B cell (primary cell): ENCODE measurements around the gene FBLN5. TPM values are rescaled to one million over a fixed set of nuclear protein-coding genes. Genes with fewer than 3 reads are reported as not detected.

Source experiments
- ATAC-seq: fragments of 200-7000 bp; cut with Tn5 transposase; one replicate; pipeline ENCODE4 v1.10.0; 2021; ENCODE audit warnings: low read depth, mild to moderate bottlenecking, moderate number of reproducible peaks, moderate library complexity
- CTCF ChIA-PET: fragments of 350-600 bp; sonication (Branson Sonifier 250); formaldehyde crosslinking; loops from one replicate; lab custom pipeline; 2021; ENCODE audit warnings: antibody characterized with exemption, inconsistent platforms; lab: Charles Lee
- POLR2A ChIA-PET: fragments of 350-600 bp; sonication (Branson Sonifier 250); formaldehyde crosslinking; loops from one replicate; lab custom pipeline; 2021; ENCODE audit warnings: antibody characterized with exemption; lab: Charles Lee
- DNase-seq: peaks from one replicate; pipeline ENCODE4 v3.0.0; 2013
- H2AFZ ChIP-seq: 2 replicates; pipeline ENCODE4 v1.6.1; 2012; ENCODE audit warnings: mild to moderate bottlenecking, low read depth, low read length; ENCODE audit not compliant: insufficient read depth, poor library complexity, severe bottlenecking
- H3K27ac ChIP-seq, 2 donors: 1 replicate in 1 of 2; 2 replicates in 1 of 2; pipeline ENCODE4 v1.5.1; 2012 to 2013; ENCODE audit warnings: low read length in 2 of 2, mild to moderate bottlenecking in 2 of 2, moderate library complexity in 1 of 2
- H3K27me3 ChIP-seq, 4 experiments: fragments of 200-600 bp in 1 of 4; sonication (generic) in 1 of 4; replicated peaks in 1 of 4; 1 replicate in 2 of 4; 2 replicates in 2 of 4; pipeline versions ENCODE4 v1.6.1 to v1.7.0; 2013 to 2016; ENCODE audit warnings: low read length in 3 of 4, mild to moderate bottlenecking in 2 of 4, mixed read lengths in 1 of 4, moderate library complexity in 1 of 4; ENCODE audit not compliant: insufficient read depth in 4 of 4, control insufficient read depth in 3 of 4; ENCODE audit errors: control extremely low read depth in 1 of 4
- H3K36me3 ChIP-seq, 2 experiments: replicated peaks in 1 of 2; 1 replicate in 1 of 2; 2 replicates in 1 of 2; pipeline versions ENCODE4 v1.6.1 to v1.7.1; 2013; ENCODE audit warnings: low read length in 1 of 2; ENCODE audit not compliant: insufficient read depth in 2 of 2, control insufficient read depth in 1 of 2; ENCODE audit errors: control extremely low read depth in 1 of 2, extremely low read depth in 1 of 2
- H3K4me1 ChIP-seq, 2 donors: fragments of 200-600 bp in 1 of 2; sonication (generic) in 1 of 2; 1 replicate in 1 of 2; 2 replicates in 1 of 2; pipeline versions ENCODE4 v1.5.1 to v1.6.1; 2013 to 2017; ENCODE audit warnings: low read length in 2 of 2; ENCODE audit not compliant: control insufficient read depth in 2 of 2, insufficient read depth in 2 of 2
- H3K4me2 ChIP-seq: replicated peaks from 2 replicates; pipeline ENCODE3; 2012; ENCODE audit warnings: mild to moderate bottlenecking, low read depth, low read length; ENCODE audit not compliant: poor library complexity, severe bottlenecking
- H3K4me3 ChIP-seq, 5 experiments: fragments of 200-600 bp in 1 of 5; sonication (generic) in 1 of 5; 1 replicate in 3 of 5; 2 replicates in 2 of 5; pipeline versions ENCODE4 v1.5.1 to v1.7.0; 2011 to 2016; ENCODE audit warnings: low read length in 4 of 5, mild to moderate bottlenecking in 4 of 5, low read depth in 2 of 5, control low read depth in 1 of 5, moderate library complexity in 1 of 5; ENCODE audit not compliant: insufficient read depth in 1 of 5; ENCODE audit errors: control extremely low read depth in 1 of 5, extremely low read depth in 1 of 5
- H3K79me2 ChIP-seq: fragments of 200-600 bp; sonication (generic); one replicate; pipeline ENCODE4 v1.6.0; 2016; ENCODE audit warnings: low read length; ENCODE audit not compliant: control insufficient read depth, insufficient read depth
- H3K9ac ChIP-seq: fragments of 200-600 bp; sonication (generic); 2 replicates; pipeline ENCODE4 v1.6.1; 2017; ENCODE audit warnings: mild to moderate bottlenecking, low read length, moderate library complexity
- H3K9me3 ChIP-seq, 3 donors: one replicate each; pipeline versions ENCODE4 v1.6.1 to v1.7.1; 2013; ENCODE audit warnings: low read length in 2 of 3; ENCODE audit not compliant: control insufficient read depth in 2 of 3, insufficient read depth in 1 of 3; ENCODE audit errors: control extremely low read depth in 1 of 3
- H4K20me1 ChIP-seq: 2 replicates; pipeline ENCODE4 v1.6.0; 2012; ENCODE audit warnings: mild to moderate bottlenecking, low read length; ENCODE audit not compliant: insufficient read depth, control insufficient read depth, poor library complexity, severe bottlenecking
- H3K27ac Mint-ChIP-seq: one replicate; pipeline ENCODE4 v1.8.0; 2021; ENCODE audit warnings: mixed read lengths
- H3K27me3 Mint-ChIP-seq: one replicate; pipeline ENCODE4 v1.8.0; 2021; ENCODE audit warnings: mixed read lengths
- H3K4me1 Mint-ChIP-seq: one replicate; pipeline ENCODE4 v1.8.0; 2021; ENCODE audit warnings: mixed read lengths
- H3K4me3 Mint-ChIP-seq: one replicate; pipeline ENCODE4 v1.8.0; 2021; ENCODE audit warnings: mixed read lengths
- H3K9me3 Mint-ChIP-seq: one replicate; pipeline ENCODE4 v1.8.0; 2022; ENCODE audit warnings: mixed read lengths; ENCODE audit not compliant: insufficient read depth
- CTCF ChIP-seq: fragments of 200-600 bp; IDR thresholded peaks from one replicate; pipeline ENCODE4 v1.8.0; 2022; ENCODE audit warnings: antibody characterized with exemption, mild to moderate bottlenecking
- EZH2 ChIP-seq: IDR thresholded peaks from 2 replicates; pipeline ENCODE4 v1.6.1; 2012; ENCODE audit warnings: borderline replicate concordance, low read depth, mild to moderate bottlenecking, moderate library complexity, low read length; ENCODE audit not compliant: insufficient read depth, poor library complexity, severe bottlenecking
- WGBS: methylation state at CpG from one replicate; pipeline ENCODE4 v1.1.5; 2013; ENCODE audit warnings: missing lambda C conversion rate; ENCODE audit not compliant: insufficient coverage; 5-methylcytosine and 5-hydroxymethylcytosine counted together
- intact Hi-C: fragments of 100-400 bp; cut with micrococcal nuclease; formaldehyde crosslinking; loops from one replicate; pipeline ENCODE4 v1.10.0; 2022
- polyA plus RNA-seq: library from polyadenylated mRNA; depleted of rRNA; stranded (reverse); fragments of >200 nt; gene quantifications from 2 replicates; pipeline ENCODE4 v1.2.3, GENCODE V29; 2012
- total RNA-seq, 2 donors: library from RNA; stranded (reverse); fragments of 120-200 nt in 1 of 2; gene quantifications; 1 replicate in 1 of 2; 2 replicates in 1 of 2; pipeline versions ENCODE4 v1.2.3 to v1.2.4, GENCODE V29; 2013 to 2022

The FBLN5 gene
- total and polyA plus RNA-seq, 2 donors (not counting 1 experiment from before 2014, with no cell fraction given), result 0.31 to 0.37 TPM

- TF ChIP-seq CTCF (no peak), EZH2 (no peak)
- Mint-ChIP-seq H3K4me3 (no peak overlapping the region), H3K27ac (no peak overlapping the region), H3K27me3 (peaks cover 11% of the 10 kb centered on the region), H3K4me1 (no peaks in the 10 kb centered on the region), H3K9me3 (no peaks in the 10 kb centered on the region)
- no peak for ATAC-seq
- H3K4me2 ChIP-seq, result no peak overlapping the region
- no peaks in the 10 kb centered on the region for H3K27me3 ChIP-seq
- H3K36me3 ChIP-seq, result no peaks in the 10 kb centered on the region
- H3K9me3 ChIP-seq, result no peaks in the 10 kb centered on the region
- H4K20me1 ChIP-seq, result no peaks in the 10 kb centered on the region
- no peak overlapping the region for H3K9ac ChIP-seq
- H3K27ac ChIP-seq, result no peak overlapping the region
- no peak for DNase-seq
- ChIA-PET POLR2A (no interaction called here), CTCF (no interaction called here)
- WGBS, result 93% methylated on average over 3 of the region's 6 CpGs
- H3K4me1 ChIP-seq, result no peaks in the 10 kb centered on the region
- H2AFZ ChIP-seq, result no peak overlapping the region
- no peaks in the 10 kb centered on the region for H3K79me2 ChIP-seq
- intact Hi-C loops, result no loop called here
- H3K4me3 ChIP-seq, result no peak overlapping the region
Measured at GRCh38 chr14:91935586-91935985, 11.9 kb downstream of the FBLN5 start.

GRCh38 chr14:91934554-91935285, 12.8 kb downstream of the FBLN5 start:
- H3K27me3 Mint-ChIP-seq, result peaks cover 6% of the 10 kb centered on the region
- Histone ChIP-seq H3K27me3 (no peaks in the 10 kb centered on the region), H3K4me2 (no peak overlapping the region), H3K36me3 (no peaks in the 10 kb centered on the region), H3K27ac (no peak overlapping the region), H2AFZ (no peak overlapping the region), H3K4me3 (no peak overlapping the region), H3K79me2 (no peaks in the 10 kb centered on the region), H3K9ac (no peak overlapping the region), H3K4me1 (no peaks in the 10 kb centered on the region), H4K20me1 (no peaks in the 10 kb centered on the region), H3K9me3 (no peaks in the 10 kb centered on the region)
- intact Hi-C loops, result no loop called here
- no peak for ATAC-seq
- ChIA-PET CTCF (no interaction called here), POLR2A (no interaction called here)
- no peak for DNase-seq
- no peak overlapping the region for H3K27ac Mint-ChIP-seq
- WGBS, result 85% methylated on average over 5 of the region's 8 CpGs
- no peaks in the 10 kb centered on the region for H3K4me1 Mint-ChIP-seq
- no peaks in the 10 kb centered on the region for H3K9me3 Mint-ChIP-seq
- no peak for TF ChIP-seq EZH2
- TF ChIP-seq CTCF, result no peak
- H3K4me3 Mint-ChIP-seq, result no peak overlapping the region
